Measurements from ENCODE around the gene ZNF417.

GRCh38 chr19:57887195-57887941 is 29.0 kb downstream of the ZNF417 start:
- TF ChIP-seq CTCF (IDR thresholded peaks at IDR 0.05) (no peak), POLR2A (IDR thresholded peaks at IDR 0.05) (no peak)

Measured in uterus (tissue), 2 donors.